SH-SY5Y (cell line): ENCODE data around the gene NBL1.

Experiments
- GATA2 ChIP-seq: IDR thresholded peaks from 2 replicates; pipeline ENCODE4 v1.6.1; 2011; ENCODE audit warnings: mild to moderate bottlenecking, low read depth, low read length
- GATA3 ChIP-seq: IDR thresholded peaks from 2 replicates; pipeline ENCODE4 v1.6.1; 2011; ENCODE audit warnings: low read depth, mild to moderate bottlenecking, low read length, moderate library complexity

NBL1 gene

GRCh38 chr1:19689085-19689757 is 45.1 kb downstream of the NBL1 start:
- TF ChIP-seq GATA3 (no peak), GATA2 (no peak)

GRCh38 chr1:19689856-19690255 is 45.7 kb downstream of the NBL1 start:
- no peak for TF ChIP-seq GATA2
- no peak for TF ChIP-seq GATA3

- TF ChIP-seq GATA3 (no peak), GATA2 (no peak)
Measured at GRCh38 chr1:19690342-19690741, 46.2 kb downstream of the NBL1 start.

- no peak for TF ChIP-seq GATA2
Measured at GRCh38 chr1:19694298-19694697, 50.2 kb downstream of the NBL1 start.

GRCh38 chr1:19695772-19696171 is 51.7 kb downstream of the NBL1 start:
- no peak for TF ChIP-seq GATA3
- TF ChIP-seq GATA2 = no peak

GRCh38 chr1:19696820-19697219 is 52.7 kb downstream of the NBL1 start:
- no peak for TF ChIP-seq GATA2
- no peak for TF ChIP-seq GATA3

- TF ChIP-seq GATA2 = no peak
- TF ChIP-seq GATA3 = no peak
Measured at GRCh38 chr1:19698181-19698580, 54.1 kb downstream of the NBL1 start.

GRCh38 chr1:19700079-19700777 is 56.1 kb downstream of the NBL1 start:
- TF ChIP-seq GATA2 (no peak), GATA3 (no peak)

GRCh38 chr1:19703280-19703679 is 59.2 kb downstream of the NBL1 start:
- no peak for TF ChIP-seq GATA2
- no peak for TF ChIP-seq GATA3

- no peak for TF ChIP-seq GATA2
Measured at GRCh38 chr1:19704247-19705113, 60.4 kb downstream of the NBL1 start.

- no peak for TF ChIP-seq GATA3
- TF ChIP-seq GATA2 = no peak
Measured at GRCh38 chr1:19705464-19705863, 61.4 kb downstream of the NBL1 start.

- TF ChIP-seq GATA3 (no peak), GATA2 (no peak)
Measured at GRCh38 chr1:19706136-19706535, 62.0 kb downstream of the NBL1 start.
